Stomach (tissue), 4 donors: Measurements from ENCODE around the gene HACE1.

Experiments used
- EP300 ChIP-seq: sonication (generic); formaldehyde crosslinking; IDR thresholded peaks from one replicate; pipeline ENCODE4 v1.6.1; 2017; ENCODE audit warnings: antibody characterized with exemption
- POLR2AphosphoS5 ChIP-seq, 3 donors: sonication (generic); formaldehyde crosslinking; IDR thresholded peaks; one replicate each; pipeline ENCODE4 v1.6.1; 2016; ENCODE audit warnings: antibody characterized with exemption in 3 of 3
- TF ChIP-seq, protein P1 (sequence below), 7 experiments: fragments of 450-650 bp in 4 of 7; fragments of 200-600 bp in 3 of 7; sonication (generic) in 3 of 7; IDR thresholded peaks; one replicate each; pipeline ENCODE4 v1.5.1; 2016 to 2019; ENCODE audit warnings: antibody characterized with exemption in 7 of 7, control low read depth in 2 of 7, mild to moderate bottlenecking in 1 of 7

DNA sequence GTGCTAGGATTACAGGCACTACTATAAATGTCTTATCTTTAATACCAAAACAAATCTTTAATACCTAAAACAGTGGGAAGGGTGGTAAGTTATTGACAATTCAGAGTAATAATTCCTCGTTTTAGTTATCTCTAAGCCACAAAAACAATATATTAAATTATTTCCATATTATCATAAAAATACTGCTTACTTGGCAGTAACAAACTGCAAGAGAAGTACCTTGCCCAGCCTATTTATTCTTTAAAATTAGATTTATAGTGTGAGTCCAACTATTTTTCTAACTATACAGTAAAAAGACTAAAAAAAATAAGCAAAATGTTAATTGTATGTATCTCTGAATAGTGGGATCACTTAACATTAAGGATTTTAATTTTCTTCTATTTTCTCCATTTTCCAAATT lies 123.2 kb downstream of the HACE1 start:
- TF ChIP-seq, protein P1, sequence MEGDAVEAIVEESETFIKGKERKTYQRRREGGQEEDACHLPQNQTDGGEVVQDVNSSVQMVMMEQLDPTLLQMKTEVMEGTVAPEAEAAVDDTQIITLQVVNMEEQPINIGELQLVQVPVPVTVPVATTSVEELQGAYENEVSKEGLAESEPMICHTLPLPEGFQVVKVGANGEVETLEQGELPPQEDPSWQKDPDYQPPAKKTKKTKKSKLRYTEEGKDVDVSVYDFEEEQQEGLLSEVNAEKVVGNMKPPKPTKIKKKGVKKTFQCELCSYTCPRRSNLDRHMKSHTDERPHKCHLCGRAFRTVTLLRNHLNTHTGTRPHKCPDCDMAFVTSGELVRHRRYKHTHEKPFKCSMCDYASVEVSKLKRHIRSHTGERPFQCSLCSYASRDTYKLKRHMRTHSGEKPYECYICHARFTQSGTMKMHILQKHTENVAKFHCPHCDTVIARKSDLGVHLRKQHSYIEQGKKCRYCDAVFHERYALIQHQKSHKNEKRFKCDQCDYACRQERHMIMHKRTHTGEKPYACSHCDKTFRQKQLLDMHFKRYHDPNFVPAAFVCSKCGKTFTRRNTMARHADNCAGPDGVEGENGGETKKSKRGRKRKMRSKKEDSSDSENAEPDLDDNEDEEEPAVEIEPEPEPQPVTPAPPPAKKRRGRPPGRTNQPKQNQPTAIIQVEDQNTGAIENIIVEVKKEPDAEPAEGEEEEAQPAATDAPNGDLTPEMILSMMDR (IDR thresholded peaks at IDR 0.05): no peak
- no peak for TF ChIP-seq POLR2AphosphoS5 (IDR thresholded peaks at IDR 0.05)
- no peak for TF ChIP-seq EP300
